PC-3 (cell line): Measurements from ENCODE around the gene MAB21L4. TPM values are rescaled to one million over a fixed set of nuclear protein-coding genes. Genes with fewer than 3 reads are reported as not detected.

ENCODE experiments used
- ATAC-seq: fragments of 200-7000 bp; cut with Tn5 transposase; 2 replicates; pipeline ENCODE4 v1.9.1; 2020; ENCODE audit warnings: mild to moderate bottlenecking, moderate library complexity
- BruUV-seq: library from RNA; stranded (reverse); fragments of 400-500 nt; replicated peaks from 2 replicates; lab custom pipeline; 2021; lab: Mats Ljungman, UMichigan
- CTCF ChIA-PET: fragments of 300-600 bp; sonication (Branson Sonifier 250); formaldehyde crosslinking; loops from one replicate; lab custom pipeline; 2022; ENCODE audit warnings: antibody characterized with exemption; lab: Charles Lee
- POLR2A ChIA-PET: fragments of 300-600 bp; sonication (Branson Sonifier 250); formaldehyde crosslinking; loops from one replicate; lab custom pipeline; 2022; ENCODE audit warnings: antibody characterized with exemption; ENCODE audit not compliant: unreplicated experiment; lab: Charles Lee
- DNase-seq: peaks from one replicate; pipeline ENCODE4 v3.0.0-alpha.2; 2015
- H2AFZ ChIP-seq: fragments of 300-600 bp; sonication (generic); 2 replicates; pipeline ENCODE4 v1.6.0; 2016; ENCODE audit warnings: antibody characterized with exemption, low read length
- H3F3A ChIP-seq: fragments of 300-600 bp; sonication (generic); one replicate; pipeline ENCODE4 v1.6.0; 2017; ENCODE audit warnings: antibody characterized with exemption, low read length, control low read depth, mild to moderate bottlenecking; ENCODE audit not compliant: unreplicated experiment
- H3K27ac ChIP-seq: fragments of 300-600 bp; sonication (generic); 2 replicates; pipeline ENCODE4 v1.5.1; 2016; ENCODE audit warnings: mild to moderate bottlenecking, low read length
- H3K27me3 ChIP-seq: fragments of 300-600 bp; sonication (generic); 2 replicates; pipeline ENCODE4 v1.6.1; 2016; ENCODE audit warnings: low read length, mixed read lengths
- H3K36me3 ChIP-seq: fragments of 300-600 bp; sonication (generic); 2 replicates; pipeline ENCODE4 v1.6.1; 2016; ENCODE audit warnings: low read depth, mixed run types, low read length, mixed read lengths
- H3K4me1 ChIP-seq: fragments of 300-600 bp; sonication (generic); 2 replicates; pipeline ENCODE4 v1.5.1; 2016; ENCODE audit warnings: low read length; ENCODE audit not compliant: insufficient read depth
- H3K4me2 ChIP-seq: fragments of 300-600 bp; sonication (generic); 2 replicates; pipeline ENCODE4 v1.6.0; 2016; ENCODE audit warnings: low read length
- H3K4me3 ChIP-seq: fragments of 300-600 bp; sonication (generic); 2 replicates; pipeline ENCODE4 v1.5.1; 2016; ENCODE audit warnings: mild to moderate bottlenecking, low read length, mixed read lengths
- H3K79me2 ChIP-seq: fragments of 300-600 bp; sonication (generic); 2 replicates; pipeline ENCODE4 v1.6.1; 2017; ENCODE audit warnings: low read length, mixed read lengths
- H3K9ac ChIP-seq: fragments of 300-600 bp; sonication (generic); 2 replicates; pipeline ENCODE4 v1.6.0; 2016; ENCODE audit warnings: mild to moderate bottlenecking, low read length
- H3K9me2 ChIP-seq: fragments of 300-600 bp; sonication (generic); replicated peaks from 2 replicates; pipeline ENCODE4 v1.6.1; 2016; ENCODE audit warnings: mixed run types, low read length, mixed read lengths
- H3K9me3 ChIP-seq: fragments of 300-600 bp; sonication (generic); 2 replicates; pipeline ENCODE4 v1.6.1; 2016; ENCODE audit warnings: low read length, mixed read lengths
- H4K20me1 ChIP-seq: fragments of 300-600 bp; sonication (generic); 2 replicates; pipeline ENCODE4 v1.6.1; 2016; ENCODE audit warnings: low read length, mixed read lengths
- EZH2 ChIP-seq: fragments of 300-600 bp; sonication (generic); IDR thresholded peaks from one replicate; pipeline ENCODE4 v1.6.1; 2017; ENCODE audit warnings: antibody characterized with exemption, mild to moderate bottlenecking, low read length; ENCODE audit not compliant: unreplicated experiment
- EZH2phosphoT487 ChIP-seq: fragments of 300-600 bp; sonication (generic); IDR thresholded peaks from 2 replicates; pipeline ENCODE4 v1.6.1; 2018; ENCODE audit warnings: mild to moderate bottlenecking, antibody characterized with exemption, low read length, borderline replicate concordance
- intact Hi-C: fragments of 100-400 bp; cut with micrococcal nuclease; formaldehyde crosslinking; loops from 2 replicates; pipeline ENCODE4 v1.9.0; 2023
- total RNA-seq: library from RNA; depleted of rRNA; stranded (reverse); fragments of >200 nt; gene quantifications from 2 replicates; pipeline ENCODE4 v1.2.3, GENCODE V29; 2014
- TF ChIP-seq, protein P1 (sequence below): fragments of 300-600 bp; sonication (generic); conservative IDR thresholded peaks from 2 replicates; pipeline ENCODE4 v1.5.1; 2017; ENCODE audit warnings: antibody characterized with exemption, low read depth, mild to moderate bottlenecking, low read length

The MAB21L4 gene
- total RNA-seq, 1 experiment from 2014 or later, result 1.0 TPM

DNA sequence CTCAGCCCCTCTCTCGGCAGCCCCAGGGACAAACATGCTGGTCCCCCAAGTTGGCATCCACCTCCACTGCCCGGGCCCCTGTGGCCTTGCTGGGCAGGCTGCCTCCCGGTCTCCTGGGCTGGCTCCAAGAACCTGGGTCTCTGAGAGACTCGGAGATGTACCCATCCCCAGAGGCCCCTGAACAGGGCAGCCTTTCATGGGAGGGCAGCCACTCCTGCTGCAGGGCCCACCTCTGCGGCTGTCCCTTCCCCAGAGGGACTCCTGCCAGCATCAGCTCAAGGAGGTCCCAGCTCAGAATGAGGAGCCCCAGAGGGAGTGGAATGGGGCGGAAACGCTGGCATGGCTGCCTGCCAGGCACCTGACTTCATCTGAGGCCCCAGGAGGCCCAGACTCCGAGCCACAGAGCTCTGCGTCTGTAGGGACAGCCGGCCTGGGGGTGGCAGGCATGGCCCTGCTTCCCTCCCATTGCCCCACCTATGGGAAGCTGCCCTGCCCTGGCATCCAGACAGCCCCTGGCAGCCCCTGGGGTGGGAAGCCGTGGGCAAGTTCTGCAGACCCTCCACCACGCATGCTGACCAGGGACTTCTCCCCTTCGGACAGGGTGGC lies 9.3 kb upstream of the MAB21L4 start:
- DNase-seq (no peak), ATAC-seq (no peak)
- Histone ChIP-seq H3K9me2 (no peaks in the 10 kb centered on the region), H4K20me1 (no peaks in the 10 kb centered on the region), H3K36me3 (no peaks in the 10 kb centered on the region), H3K4me3 (no peak overlapping the region), H3K79me2 (no peaks in the 10 kb centered on the region), H3K9ac (no peak overlapping the region), H3K4me1 (no peaks in the 10 kb centered on the region), H3K27me3 (no peaks in the 10 kb centered on the region), H3F3A (no peaks in the 10 kb centered on the region), H3K9me3 (no peaks in the 10 kb centered on the region), H3K27ac (no peak overlapping the region), H2AFZ (no peak overlapping the region), H3K4me2 (no peak overlapping the region)
- TF ChIP-seq, protein P1, sequence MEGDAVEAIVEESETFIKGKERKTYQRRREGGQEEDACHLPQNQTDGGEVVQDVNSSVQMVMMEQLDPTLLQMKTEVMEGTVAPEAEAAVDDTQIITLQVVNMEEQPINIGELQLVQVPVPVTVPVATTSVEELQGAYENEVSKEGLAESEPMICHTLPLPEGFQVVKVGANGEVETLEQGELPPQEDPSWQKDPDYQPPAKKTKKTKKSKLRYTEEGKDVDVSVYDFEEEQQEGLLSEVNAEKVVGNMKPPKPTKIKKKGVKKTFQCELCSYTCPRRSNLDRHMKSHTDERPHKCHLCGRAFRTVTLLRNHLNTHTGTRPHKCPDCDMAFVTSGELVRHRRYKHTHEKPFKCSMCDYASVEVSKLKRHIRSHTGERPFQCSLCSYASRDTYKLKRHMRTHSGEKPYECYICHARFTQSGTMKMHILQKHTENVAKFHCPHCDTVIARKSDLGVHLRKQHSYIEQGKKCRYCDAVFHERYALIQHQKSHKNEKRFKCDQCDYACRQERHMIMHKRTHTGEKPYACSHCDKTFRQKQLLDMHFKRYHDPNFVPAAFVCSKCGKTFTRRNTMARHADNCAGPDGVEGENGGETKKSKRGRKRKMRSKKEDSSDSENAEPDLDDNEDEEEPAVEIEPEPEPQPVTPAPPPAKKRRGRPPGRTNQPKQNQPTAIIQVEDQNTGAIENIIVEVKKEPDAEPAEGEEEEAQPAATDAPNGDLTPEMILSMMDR, result no peak
- CTCF ChIA-PET, result no interaction called here
- POLR2A ChIA-PET, result no interaction called here
- BruUV-seq, result no TSS peak
- intact Hi-C loops, result no loop called here

DNA sequence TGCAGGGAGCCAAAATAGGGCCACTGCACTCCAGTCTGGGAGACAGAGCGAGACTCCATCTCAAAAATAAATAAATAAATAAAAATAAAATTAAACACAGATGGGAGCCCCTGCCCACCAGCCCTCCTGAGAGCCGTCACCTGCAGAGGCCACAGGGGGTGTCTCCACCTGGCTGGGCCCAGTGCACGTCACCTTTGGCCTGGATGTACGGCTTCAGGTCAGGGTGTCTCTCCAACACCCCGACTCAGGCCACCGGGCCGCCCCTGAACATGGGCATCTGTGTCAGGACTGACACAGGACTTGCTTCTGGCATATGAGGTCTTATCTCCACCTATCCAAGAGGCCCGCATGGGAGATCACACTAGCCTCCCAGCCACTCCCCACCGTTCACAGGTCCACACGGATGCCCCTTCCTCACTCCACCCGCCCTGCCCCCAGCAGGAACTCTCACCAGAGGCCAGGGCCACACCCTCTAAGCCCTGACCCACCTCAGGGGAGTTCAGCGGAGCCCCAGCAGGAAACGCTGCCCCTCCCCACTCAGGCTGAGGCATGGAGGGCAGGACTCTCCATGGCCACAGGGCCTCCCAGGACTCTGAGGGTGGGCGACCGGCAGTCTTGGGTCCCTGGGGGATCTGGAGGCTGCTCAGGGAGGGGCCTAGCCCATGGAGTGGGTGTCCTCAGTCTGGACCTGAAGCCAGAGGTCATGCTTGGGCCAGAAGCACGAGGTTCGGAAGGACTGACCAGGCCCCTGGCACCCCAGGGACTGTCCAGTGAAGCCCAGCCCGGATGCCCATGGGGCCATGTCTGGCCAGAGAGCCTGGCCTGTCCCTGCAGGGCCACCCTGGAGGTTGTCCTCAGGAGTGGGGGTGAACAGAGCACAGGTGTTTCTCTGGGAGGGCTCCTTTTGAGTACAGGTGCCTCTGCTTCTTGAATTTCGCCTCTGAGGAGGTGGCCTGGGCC lies 8.5 kb upstream of the MAB21L4 start:
- intact Hi-C loops, result no loop called here
- BruUV-seq, result no TSS peak

More for the DNA sequence above, 8.5 kb upstream of the MAB21L4 start:
- no peaks in the 10 kb centered on the region for H3K79me2 ChIP-seq
- H3K27ac ChIP-seq, result no peak overlapping the region
- no peak for DNase-seq
- no peak overlapping the region for H3K9ac ChIP-seq
- H4K20me1 ChIP-seq, result no peaks in the 10 kb centered on the region
- no peaks in the 10 kb centered on the region for H3F3A ChIP-seq
- no peaks in the 10 kb centered on the region for H3K9me2 ChIP-seq
- no peaks in the 10 kb centered on the region for H3K27me3 ChIP-seq
- H3K4me1 ChIP-seq, result no peaks in the 10 kb centered on the region
- no peaks in the 10 kb centered on the region for H3K36me3 ChIP-seq
- TF ChIP-seq EZH2 (no peak), EZH2phosphoT487 (no peak)
- TF ChIP-seq, protein P1, result no peak
- no peak overlapping the region for H3K4me2 ChIP-seq
- ATAC-seq, result no peak
- no peaks in the 10 kb centered on the region for H3K9me3 ChIP-seq
- no peak overlapping the region for H2AFZ ChIP-seq
- ChIA-PET CTCF (no interaction called here), POLR2A (no interaction called here)
- H3K4me3 ChIP-seq, result no peak overlapping the region
